ENCODE results near the gene SUMF1.
A peak's percentile ranks its signal among the peaks of the same experiment; 100 is the strongest.

The SUMF1 gene

GRCh38 chr3:4411236-4411635 lies 55.8 kb downstream of the SUMF1 start:
- FAIRE-seq: no peak

GRCh38 chr3:4410606-4411005 lies 56.5 kb downstream of the SUMF1 start:
- FAIRE-seq: no peak

- FAIRE-seq: no peak
Measured at GRCh38 chr3:4409971-4410573, 57.0 kb downstream of the SUMF1 start.

GRCh38 chr3:4409415-4409814 lies 57.7 kb downstream of the SUMF1 start:
- no peak for FAIRE-seq

GRCh38 chr3:4408958-4409357 lies 58.1 kb downstream of the SUMF1 start:
- no peak for FAIRE-seq

GRCh38 chr3:4407941-4408340 lies 59.1 kb downstream of the SUMF1 start:
- no peak for FAIRE-seq

GRCh38 chr3:4406746-4407568 lies 60.1 kb downstream of the SUMF1 start:
- FAIRE-seq: peak; percentile 66

GRCh38 chr3:4404881-4405280 lies 62.2 kb downstream of the SUMF1 start:
- no peak for FAIRE-seq

- FAIRE-seq: no peak
Measured at GRCh38 chr3:4401441-4401840, 65.6 kb downstream of the SUMF1 start.

GRCh38 chr3:4399476-4399875 lies 67.6 kb downstream of the SUMF1 start:
- FAIRE-seq: no peak

- FAIRE-seq: no peak
Measured at GRCh38 chr3:4398941-4399245, 68.2 kb downstream of the SUMF1 start.

- no peak for FAIRE-seq
Measured at GRCh38 chr3:4398120-4398940, 68.7 kb downstream of the SUMF1 start.

GRCh38 chr3:4397466-4397865 lies 69.6 kb downstream of the SUMF1 start:
- FAIRE-seq: no peak

GRCh38 chr3:4396542-4396941 lies 70.5 kb downstream of the SUMF1 start:
- no peak for FAIRE-seq

GRCh38 chr3:4396006-4396405 lies 71.1 kb downstream of the SUMF1 start:
- FAIRE-seq: no peak

GRCh38 chr3:4395448-4395847 lies 71.6 kb downstream of the SUMF1 start:
- no peak for FAIRE-seq

GRCh38 chr3:4394567-4394966 lies 72.5 kb downstream of the SUMF1 start:
- no peak for FAIRE-seq

- no peak for FAIRE-seq
Measured at GRCh38 chr3:4394048-4394447, 73.0 kb downstream of the SUMF1 start.

- FAIRE-seq: no peak
Measured at GRCh38 chr3:4392992-4393391, 74.1 kb downstream of the SUMF1 start.

GRCh38 chr3:4387210-4388204 lies 79.6 kb downstream of the SUMF1 start:
- no peak for FAIRE-seq

GRCh38 chr3:4385201-4385600 lies 81.9 kb downstream of the SUMF1 start:
- no peak for FAIRE-seq

- no peak for FAIRE-seq
Measured at GRCh38 chr3:4380013-4380412, 87.1 kb downstream of the SUMF1 start.

GRCh38 chr3:4376499-4376898 lies 90.6 kb downstream of the SUMF1 start:
- FAIRE-seq: no peak

Data from islet of Langerhans (tissue), 1 donor.